H1 (cell line): Measurements from ENCODE around the gene BSG. TPM values are rescaled to one million over a fixed set of nuclear protein-coding genes. Genes with fewer than 3 reads are reported as not detected.

ENCODE experiments used
- CTCF ChIA-PET: fragments of 300-600 bp; sonication (Branson Sonifier 250); formaldehyde crosslinking; loops from one replicate; lab custom pipeline; 2021; ENCODE audit not compliant: partially characterized antibody; lab: Charles Lee
- POLR2A ChIA-PET: fragments of 300-600 bp; sonication (Branson Sonifier 250); formaldehyde crosslinking; loops from one replicate; lab custom pipeline; 2021; ENCODE audit warnings: inconsistent platforms; ENCODE audit not compliant: partially characterized antibody; lab: Charles Lee
- DNase-seq, 2 experiments: peaks; one replicate each; pipeline versions ENCODE4 v3.0.0 to v3.0.0-alpha.2; 2010 to 2022; ENCODE audit warnings: low spot score in 2 of 2, low read depth in 1 of 2, mixed read lengths in 1 of 2
- FAIRE-seq: peaks from 2 replicates; lab custom pipeline; 2011; peaks lifted over from hg19 to GRCh38; lab: Jason Lieb, UNC
- H2AFZ ChIP-seq: 2 replicates; pipeline ENCODE4 v1.8.1; 2012; ENCODE audit warnings: low read length, inconsistent platforms
- H2AK5ac ChIP-seq: 2 replicates; pipeline ENCODE4 v1.6.1; 2013; ENCODE audit warnings: low read depth, low read length
- H2BK120ac ChIP-seq: replicated peaks from 2 replicates; pipeline ENCODE3; 2013; ENCODE audit warnings: low read depth, low read length, inconsistent platforms
- H2BK12ac ChIP-seq: 2 replicates; pipeline ENCODE4 v1.6.1; 2013; ENCODE audit warnings: low read depth, low read length
- H2BK15ac ChIP-seq: 2 replicates; pipeline ENCODE4 v1.6.1; 2013; ENCODE audit warnings: low read length
- H2BK20ac ChIP-seq: 2 replicates; pipeline ENCODE4 v1.6.1; 2013; ENCODE audit warnings: low read length
- H2BK5ac ChIP-seq: 2 replicates; pipeline ENCODE4 v1.6.1; 2013; ENCODE audit warnings: low read depth, low read length
- H3K14ac ChIP-seq: 2 replicates; pipeline ENCODE4 v1.6.1; 2013; ENCODE audit warnings: inconsistent platforms; ENCODE audit not compliant: insufficient read length
- H3K18ac ChIP-seq: 2 replicates; pipeline ENCODE4 v1.6.1; 2013; ENCODE audit warnings: low read length; ENCODE audit errors: extremely low read depth
- H3K23ac ChIP-seq: 2 replicates; pipeline ENCODE4 v1.6.1; 2013; ENCODE audit warnings: inconsistent platforms; ENCODE audit not compliant: insufficient read length
- H3K23me2 ChIP-seq: 2 replicates; pipeline ENCODE4 v1.6.1; 2013; ENCODE audit warnings: low read depth, low read length
- H3K27ac ChIP-seq: 2 replicates; pipeline ENCODE4 v1.6.1; 2011; ENCODE audit warnings: low read depth, low read length, inconsistent platforms
- H3K27me3 ChIP-seq, 4 experiments: replicated peaks in 1 of 4; 1 replicate in 1 of 4; 2 replicates in 3 of 4; pipeline versions ENCODE4 v1.6.1 to v1.8.1; 2011 to 2013; ENCODE audit warnings: low read length in 3 of 4, mild to moderate bottlenecking in 3 of 4, inconsistent platforms in 2 of 4, mixed read lengths in 2 of 4, moderate library complexity in 1 of 4; ENCODE audit not compliant: control insufficient read depth in 3 of 4, insufficient read depth in 3 of 4; ENCODE audit errors: extremely low read depth in 1 of 4
- H3K36me3 ChIP-seq, 4 experiments: 2 replicates each; pipeline versions ENCODE4 v1.6.1 to v1.8.1; 2011 to 2013; ENCODE audit warnings: mild to moderate bottlenecking in 4 of 4, low read length in 3 of 4, moderate library complexity in 2 of 4, control low read depth in 1 of 4, inconsistent platforms in 1 of 4; ENCODE audit not compliant: insufficient read depth in 4 of 4, control insufficient read depth in 2 of 4
- H3K4ac ChIP-seq: replicated peaks from 2 replicates; pipeline ENCODE3; 2013; ENCODE audit warnings: low read length, low read depth, mixed read lengths, inconsistent platforms; ENCODE audit not compliant: insufficient read length
- H3K4me1 ChIP-seq, 4 experiments: replicated peaks in 1 of 4; 1 replicate in 1 of 4; 2 replicates in 3 of 4; pipeline versions ENCODE4 v1.6.1 to v1.8.1; 2011 to 2013; ENCODE audit warnings: low read length in 3 of 4, inconsistent platforms in 2 of 4, mixed read lengths in 1 of 4; ENCODE audit not compliant: insufficient read depth in 4 of 4, control insufficient read depth in 3 of 4
- H3K4me2 ChIP-seq, 2 experiments: 2 replicates each; pipeline versions ENCODE4 v1.6.1 to v1.8.1; 2011 to 2013; ENCODE audit warnings: low read depth in 2 of 2, low read length in 2 of 2, control low read depth in 1 of 2, inconsistent platforms in 1 of 2, mild to moderate bottlenecking in 1 of 2; ENCODE audit not compliant: insufficient read depth in 1 of 2
- H3K4me3 ChIP-seq, 4 experiments: fragments of 200-600, 300-600 bp in 1 of 4; sonication (generic), shearing (Covaris generic), sonication (Bioruptor Twin) in 1 of 4; 2 replicates each; pipeline versions ENCODE4 v1.5.1 to v1.8.1; 2011 to 2016; ENCODE audit warnings: low read length in 4 of 4, low read depth in 3 of 4, control low read depth in 2 of 4, inconsistent platforms in 2 of 4, mild to moderate bottlenecking in 2 of 4, mixed read lengths in 1 of 4, moderate library complexity in 1 of 4; ENCODE audit not compliant: insufficient read depth in 2 of 4; ENCODE audit errors: extremely low read depth in 1 of 4
- H3K56ac ChIP-seq: replicated peaks from 2 replicates; pipeline ENCODE3; 2013; ENCODE audit warnings: low read depth, mild to moderate bottlenecking, mixed read lengths, low read length, inconsistent platforms; ENCODE audit not compliant: insufficient read length
- H3K79me1 ChIP-seq: 2 replicates; pipeline ENCODE4 v1.6.1; 2013; ENCODE audit warnings: low read depth, low read length, control low read depth
- H3K79me2 ChIP-seq, 2 experiments: 2 replicates each; pipeline versions ENCODE4 v1.6.1 to v1.8.1; 2012 to 2013; ENCODE audit warnings: low read length in 2 of 2, mild to moderate bottlenecking in 2 of 2, inconsistent platforms in 1 of 2; ENCODE audit not compliant: insufficient read depth in 2 of 2, control insufficient read depth in 1 of 2
- H3K9ac ChIP-seq, 4 experiments: replicated peaks in 1 of 4; 1 replicate in 1 of 4; 2 replicates in 3 of 4; pipeline versions ENCODE4 v1.6.1 to v1.8.1; 2011 to 2013; ENCODE audit warnings: low read depth in 3 of 4, low read length in 3 of 4, control low read depth in 2 of 4, mild to moderate bottlenecking in 2 of 4, moderate library complexity in 2 of 4, inconsistent platforms in 1 of 4; ENCODE audit errors: extremely low read depth in 1 of 4
- H3K9me3 ChIP-seq, 2 experiments: 2 replicates each; pipeline versions ENCODE4 v1.6.1 to v1.8.1; 2012 to 2013; ENCODE audit warnings: mild to moderate bottlenecking in 2 of 2, moderate library complexity in 2 of 2, control low read depth in 1 of 2, inconsistent platforms in 1 of 2, low read depth in 1 of 2, low read length in 1 of 2, mixed read lengths in 1 of 2; ENCODE audit not compliant: insufficient read depth in 2 of 2
- H4K20me1 ChIP-seq, 2 experiments: replicated peaks in 1 of 2; 2 replicates each; pipeline versions ENCODE3 to v1.8.1; 2011 to 2013; ENCODE audit warnings: inconsistent platforms in 2 of 2, low read length in 2 of 2, mild to moderate bottlenecking in 1 of 2; ENCODE audit not compliant: insufficient read depth in 2 of 2, control insufficient read depth in 1 of 2
- H4K5ac ChIP-seq: 2 replicates; pipeline ENCODE4 v1.6.1; 2013; ENCODE audit warnings: low read length, low read depth, mixed read lengths, inconsistent platforms; ENCODE audit not compliant: insufficient read length
- H4K8ac ChIP-seq: 2 replicates; pipeline ENCODE4 v1.8.0; 2013; ENCODE audit warnings: mild to moderate bottlenecking, moderate library complexity, low read length, inconsistent platforms; ENCODE audit not compliant: insufficient read depth; ENCODE audit errors: extremely low read depth
- H4K91ac ChIP-seq: replicated peaks from 2 replicates; pipeline ENCODE3; 2013; ENCODE audit warnings: low read length, mixed read lengths, inconsistent platforms; ENCODE audit not compliant: insufficient read length
- CTCF ChIP-seq, 3 experiments: IDR thresholded peaks; 1 replicate in 2 of 3; 2 replicates in 1 of 3; pipeline versions ENCODE4 v1.5.1 to v1.6.1; 2011; ENCODE audit warnings: low read length in 3 of 3, mild to moderate bottlenecking in 3 of 3, inconsistent platforms in 2 of 3, low read depth in 1 of 3, moderate library complexity in 1 of 3; ENCODE audit not compliant: insufficient read depth in 1 of 3; ENCODE audit errors: control extremely low read depth in 1 of 3
- FOSL1 ChIP-seq: IDR thresholded peaks from 2 replicates; pipeline ENCODE4 v1.6.1; 2011; ENCODE audit warnings: mild to moderate bottlenecking, low read depth, low read length, moderate library complexity; ENCODE audit not compliant: insufficient read depth
- SP2 ChIP-seq: IDR thresholded peaks from 2 replicates; pipeline ENCODE4 v1.6.1; 2012; ENCODE audit warnings: mild to moderate bottlenecking, low read length, inconsistent platforms
- TBP ChIP-seq: IDR thresholded peaks from 2 replicates; pipeline ENCODE4 v1.6.1; 2011; ENCODE audit warnings: low read depth, low read length, improper control_type of control experiment
- WGBS, 2 experiments: shearing (Covaris generic) in 1 of 2; methylation state at CpG; one replicate each; pipeline versions ENCODE4 v1.1.6 to v1.1.7; 2013 to 2015; ENCODE audit warnings: low lambda C conversion rate in 2 of 2, mixed read lengths in 2 of 2, inconsistent platforms in 1 of 2, low coverage in 1 of 2, missing lambda C conversion rate in 1 of 2; ENCODE audit not compliant: insufficient replicate concordance in 2 of 2, insufficient coverage in 1 of 2, insufficient read length in 1 of 2; ENCODE audit errors: extremely low coverage in 1 of 2, missing lambda C conversion rate in 1 of 2; 5-methylcytosine and 5-hydroxymethylcytosine counted together
- polyA plus RNA-seq, 7 experiments: library from polyadenylated mRNA; depleted of rRNA in 3 of 7; stranded (reverse) in 5 of 7; unstranded in 2 of 7; fragments of >200 nt in 5 of 7; fragments of 200-250 nt in 2 of 7; gene quantifications; 1 replicate in 5 of 7; 2 replicates in 1 of 7; 4 replicates in 1 of 7; pipeline versions ENCODE4 v1.2.1 to v1.2.3, GENCODE V29; 2011 to 2013; ENCODE audit warnings: missing spikeins in 2 of 7, mixed read lengths in 2 of 7
- total RNA-seq: library from RNA; stranded (reverse); fragmentation: NEBNext Ultra II Directional; extraction: Animal tissue kit (Norgen Biotek cat#: 25700); gene quantifications from 2 replicates; pipeline ENCODE4 v1.2.1, GENCODE V29; 2021

BSG gene
- total and polyA plus RNA-seq, 2 of the 8 experiments (the other 6 are each of a cell fraction or from before 2014, with no cell fraction given), result 726 to 1,055 TPM

GRCh38 chr19:608155-609003 is 36.0 kb downstream of the BSG start:
- Histone ChIP-seq H3K4ac (no peak overlapping the region), H3K14ac (no peak overlapping the region), H2BK5ac (no peak overlapping the region), H3K23ac (no peak overlapping the region), H3K9ac (no peak overlapping the region), H4K20me1 (no peaks in the 10 kb centered on the region), H3K18ac (no peak overlapping the region), H3K36me3 (peaks cover 0 to 6% (median 0%) of the 10 kb centered on the region in 4 experiments; a peak in 1 of 8 replicates), H3K4me3 (no peak overlapping the region), H4K91ac (no peak overlapping the region), H3K9me3 (peaks cover 0 to 11% of the 10 kb centered on the region in 2 experiments; a peak in 1 of 4 replicates), H3K4me1 (no peaks in the 10 kb centered on the region), H2BK12ac (no peak overlapping the region), H2AK5ac (no peak overlapping the region), H3K27ac (no peak overlapping the region), H2AFZ (no peak overlapping the region), H3K56ac (no peak overlapping the region), H3K79me2 (no peaks in the 10 kb centered on the region), H2BK120ac (no peak overlapping the region), H3K79me1 (no peaks in the 10 kb centered on the region; the same call in 1 of the 2 replicates), H3K27me3 (no peaks in the 10 kb centered on the region), H3K4me2 (no peak overlapping the region), H3K23me2 (no peaks in the 10 kb centered on the region), H4K5ac (no peak overlapping the region), H4K8ac (0 out of 2 replicates have a peak overlapping the region, but pooled peaks have one; percentile 35), H2BK15ac (no peak overlapping the region), H2BK20ac (no peak overlapping the region)
- DNase-seq, result no peak
- TF ChIP-seq FOSL1 (no peak), CTCF (IDR thresholded peaks at IDR 0.05; ENCODE audit: control extremely low read depth in 1 of 3, insufficient read depth in 1 of 3, low read depth in 1 of 3, low read length in 3 of 3) (peak in 1 of 3 experiments; percentile 12; a peak in 1 of 4 replicates), SP2 (no peak), TBP (no peak)
- no peak for FAIRE-seq
- ChIA-PET POLR2A (interaction anchor here (0.7 to 1.5 kb wide), 3 partner anchors 9 to 37 kb away, joined by 3 read pairs; no protein-coding TSS in a partner anchor), CTCF (interaction anchor here (1.1 to 2.3 kb wide), 3 partner anchors 17 to 98 kb away, joined by 3 to 5 read pairs (median 3); no protein-coding TSS in a partner anchor)
- 80% methylated on average over 26 of the region's 30 CpGs; no CpG with 5 or more reads in 1 of the 2 experiments for WGBS, 2 experiments
